ENCODE results near the gene SLCO3A1. TPM values are rescaled to one million over a fixed set of nuclear protein-coding genes. Genes with fewer than 3 reads are reported as not detected.

SLCO3A1 gene
- total RNA-seq, 1 donor from 2014 or later, result 65.8 TPM

DNA sequence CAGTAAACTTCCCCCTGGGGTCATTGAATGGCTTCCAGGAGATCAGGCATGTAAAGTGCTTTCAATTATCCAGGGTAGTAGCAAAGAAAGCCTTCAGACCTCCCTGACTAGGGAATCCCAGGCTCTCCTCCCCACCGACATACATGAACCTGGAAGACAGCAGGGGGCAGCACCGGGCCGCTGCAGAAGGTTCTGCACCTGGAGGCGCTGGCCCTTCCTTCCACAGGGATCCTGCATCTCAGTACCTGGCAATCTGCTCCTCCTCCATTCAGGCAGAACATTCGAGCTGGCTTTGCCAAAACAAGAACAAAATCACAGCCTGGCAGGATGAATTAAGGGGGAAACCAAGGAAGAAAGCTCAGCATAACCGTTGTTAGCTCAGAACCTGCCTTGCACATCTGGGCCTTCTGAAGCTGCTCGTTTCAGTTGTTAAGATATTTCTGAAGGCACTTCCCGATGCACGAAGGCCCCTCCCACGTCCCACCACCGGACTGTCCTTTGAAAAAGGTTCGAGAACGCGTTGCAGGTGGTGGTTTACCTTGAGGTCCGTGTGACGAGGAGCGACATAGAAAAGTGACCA is 237.7 kb downstream of the SLCO3A1 start:
- Histone ChIP-seq H3K27ac (no peak overlapping the region), H3K36me3 (no peaks in the 10 kb centered on the region), H3K4me1 (peaks cover 9% of the 10 kb centered on the region), H3K9me3 (no peaks in the 10 kb centered on the region), H3K4me3 (no peak overlapping the region), H3K27me3 (no peaks in the 10 kb centered on the region)
- intact Hi-C loops (cut with DNase I), result no loop called here
- peak in 1 of 3 experiments; percentile 9 for TF ChIP-seq CTCF (IDR thresholded peaks at IDR 0.05)
- TF ChIP-seq POLR2A (IDR thresholded peaks at IDR 0.05), result no peak
- no peak for DNase-seq (ENCODE audit: extremely low spot score in 2 of 2)

GRCh38 chr15:92092289-92093105 is 239.0 kb downstream of the SLCO3A1 start:
- intact Hi-C loops (cut with DNase I), result no loop called here
- Histone ChIP-seq H3K36me3 (no peaks in the 10 kb centered on the region), H3K27ac (no peak overlapping the region), H3K9me3 (no peaks in the 10 kb centered on the region), H3K4me3 (no peak overlapping the region), H3K27me3 (no peaks in the 10 kb centered on the region), H3K4me1 (peaks cover 12% of the 10 kb centered on the region)
- no peak for TF ChIP-seq CTCF (IDR thresholded peaks at IDR 0.05)
- TF ChIP-seq POLR2AphosphoS5 (IDR thresholded peaks at IDR 0.05; ENCODE audit: insufficient read depth in 1 of 2, low read depth in 1 of 2), result no peak
- TF ChIP-seq POLR2A (IDR thresholded peaks at IDR 0.05), result no peak
- no peak for DNase-seq (ENCODE audit: extremely low spot score in 2 of 2)

- no peaks in the 10 kb centered on the region for H3K27me3 ChIP-seq
- H3K9me3 ChIP-seq, result no peaks in the 10 kb centered on the region
- H3K27ac ChIP-seq, result no peak overlapping the region
- no peaks in the 10 kb centered on the region for H3K36me3 ChIP-seq
- no peak for TF ChIP-seq POLR2A (IDR thresholded peaks at IDR 0.05)
- TF ChIP-seq CTCF (IDR thresholded peaks at IDR 0.05), result no peak
- TF ChIP-seq POLR2AphosphoS5 (IDR thresholded peaks at IDR 0.05; ENCODE audit: insufficient read depth in 1 of 2, low read depth in 1 of 2), result no peak
- no peak overlapping the region for H3K4me3 ChIP-seq
- no peak for DNase-seq (ENCODE audit: extremely low spot score in 2 of 2)
- intact Hi-C loops (cut with DNase I), result no loop called here
- H3K4me1 ChIP-seq, result peaks cover 21% of the 10 kb centered on the region
Observed at GRCh38 chr15:92095693-92096092, 242.2 kb downstream of the SLCO3A1 start.

- Histone ChIP-seq H3K27ac (no peak overlapping the region), H3K4me3 (no peak overlapping the region), H3K36me3 (no peaks in the 10 kb centered on the region), H3K9me3 (no peaks in the 10 kb centered on the region), H3K27me3 (no peaks in the 10 kb centered on the region), H3K4me1 (peaks cover 16% of the 10 kb centered on the region)
- no peak for TF ChIP-seq POLR2A (IDR thresholded peaks at IDR 0.05)
- TF ChIP-seq POLR2AphosphoS5 (IDR thresholded peaks at IDR 0.05; ENCODE audit: insufficient read depth in 1 of 2, low read depth in 1 of 2), result no peak
- TF ChIP-seq CTCF (IDR thresholded peaks at IDR 0.05), result peak; percentile 41 to 75 (median 67)
- intact Hi-C loops (cut with DNase I), result no loop called here
- DNase-seq (ENCODE audit: extremely low spot score in 2 of 2), result no peak
Observed at GRCh38 chr15:92097474-92098178, 244.1 kb downstream of the SLCO3A1 start.
